Fibroblast of lung (primary cell): ENCODE data around the gene DYSF.

Source experiments
- EZH2 ChIP-seq: IDR thresholded peaks from 2 replicates; pipeline ENCODE4 v1.5.1; 2012; ENCODE audit warnings: low read length, control low read depth, mild to moderate bottlenecking; ENCODE audit errors: missing control alignments
- TF ChIP-seq, protein P1 (sequence below), 2 donors: IDR thresholded peaks in 1 of 2; conservative IDR thresholded peaks in 1 of 2; 1 replicate in 1 of 2; 2 replicates in 1 of 2; pipeline ENCODE4 v1.5.1; 2011 to 2012; ENCODE audit warnings: low read length in 2 of 2, control low read depth in 1 of 2, inconsistent platforms in 1 of 2, low read depth in 1 of 2, mild to moderate bottlenecking in 1 of 2

DNA sequence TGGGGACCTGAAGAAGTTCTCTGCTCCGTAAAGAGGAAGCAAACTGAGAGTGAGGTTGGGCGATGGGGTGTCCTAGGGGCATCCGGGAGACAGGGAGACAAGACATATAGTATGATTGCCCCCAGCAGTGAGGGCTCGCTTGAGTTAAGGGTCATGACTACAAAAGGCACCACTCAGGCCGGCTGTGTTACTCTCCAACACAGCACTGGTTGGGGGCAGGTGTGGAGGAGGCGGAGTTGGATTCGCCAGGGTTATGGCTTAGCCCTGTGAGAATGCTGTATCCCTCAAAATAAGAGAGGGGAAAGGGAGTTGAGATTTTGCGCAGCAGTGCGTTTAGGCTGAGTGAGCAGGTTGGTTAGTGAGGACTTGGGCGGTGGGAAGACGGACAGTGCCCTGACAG is 12.0 kb downstream of the DYSF start:
- TF ChIP-seq, protein P1, sequence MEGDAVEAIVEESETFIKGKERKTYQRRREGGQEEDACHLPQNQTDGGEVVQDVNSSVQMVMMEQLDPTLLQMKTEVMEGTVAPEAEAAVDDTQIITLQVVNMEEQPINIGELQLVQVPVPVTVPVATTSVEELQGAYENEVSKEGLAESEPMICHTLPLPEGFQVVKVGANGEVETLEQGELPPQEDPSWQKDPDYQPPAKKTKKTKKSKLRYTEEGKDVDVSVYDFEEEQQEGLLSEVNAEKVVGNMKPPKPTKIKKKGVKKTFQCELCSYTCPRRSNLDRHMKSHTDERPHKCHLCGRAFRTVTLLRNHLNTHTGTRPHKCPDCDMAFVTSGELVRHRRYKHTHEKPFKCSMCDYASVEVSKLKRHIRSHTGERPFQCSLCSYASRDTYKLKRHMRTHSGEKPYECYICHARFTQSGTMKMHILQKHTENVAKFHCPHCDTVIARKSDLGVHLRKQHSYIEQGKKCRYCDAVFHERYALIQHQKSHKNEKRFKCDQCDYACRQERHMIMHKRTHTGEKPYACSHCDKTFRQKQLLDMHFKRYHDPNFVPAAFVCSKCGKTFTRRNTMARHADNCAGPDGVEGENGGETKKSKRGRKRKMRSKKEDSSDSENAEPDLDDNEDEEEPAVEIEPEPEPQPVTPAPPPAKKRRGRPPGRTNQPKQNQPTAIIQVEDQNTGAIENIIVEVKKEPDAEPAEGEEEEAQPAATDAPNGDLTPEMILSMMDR (conservative IDR thresholded peaks at IDR 0.05 in 1 of 2, IDR thresholded peaks at IDR 0.05 in 1 of 2; ENCODE audit: low read depth in 1 of 2, low read length in 2 of 2): no peak
- no peak for TF ChIP-seq EZH2
